OCI-LY3 (cell line): ENCODE results near the gene RFX3.

Experiments used
- CTCF ChIP-seq: fragments of 200-600, 300-600 bp; sonication (generic); IDR thresholded peaks from 2 replicates; pipeline ENCODE4 v1.5.1; 2014; ENCODE audit warnings: antibody characterized with exemption, low read length, low read depth
- EZH2phosphoT487 ChIP-seq: fragments of 200-600 bp; shearing (Covaris generic); IDR thresholded peaks from 2 replicates; pipeline ENCODE4 v1.6.1; 2018; ENCODE audit warnings: antibody characterized with exemption, mixed run types, low read depth

- TF ChIP-seq CTCF (no peak), EZH2phosphoT487 (no peak)
Observed at GRCh38 chr9:3308609-3309008, 217.2 kb downstream of the RFX3 start.
